Brain microvascular endothelial cell (primary cell): ENCODE data around the gene TTC22.

Experiments used
- DNase-seq: peaks from one replicate; pipeline ENCODE4 v3.0.0-alpha.2; 2020
- H3K27ac ChIP-seq: fragments of 250-450 bp; sonication (Bioruptor Pico); 2 replicates; pipeline ENCODE4 v1.5.1; 2020; ENCODE audit warnings: mild to moderate bottlenecking, moderate library complexity
- H3K27me3 ChIP-seq: fragments of 250-450 bp; sonication (Bioruptor Pico); replicated peaks from 2 replicates; pipeline ENCODE4 v1.5.1; 2020; ENCODE audit warnings: mild to moderate bottlenecking
- H3K36me3 ChIP-seq: fragments of 250-450 bp; sonication (Bioruptor Pico); replicated peaks from 2 replicates; pipeline ENCODE4 v1.5.1; 2020; ENCODE audit warnings: mild to moderate bottlenecking
- H3K4me3 ChIP-seq: 2 replicates; pipeline ENCODE4 v1.5.1; 2011; ENCODE audit warnings: low read depth, mild to moderate bottlenecking, control low read depth, low read length, moderate library complexity
- in situ Hi-C: cut with HindIII; loops from 2 replicates; pipeline ENCODE4 v1.10.0; 2017; ENCODE audit warnings: low sequenced_read_pairs, low pct_ligation_motif_present
- TF ChIP-seq, protein P1 (sequence below): IDR thresholded peaks from 2 replicates; pipeline ENCODE4 v1.5.1; 2011; ENCODE audit warnings: low read depth, mild to moderate bottlenecking, moderate library complexity, low read length, control low read depth, inconsistent platforms; ENCODE audit errors: missing control alignments

Gene TTC22

DNA sequence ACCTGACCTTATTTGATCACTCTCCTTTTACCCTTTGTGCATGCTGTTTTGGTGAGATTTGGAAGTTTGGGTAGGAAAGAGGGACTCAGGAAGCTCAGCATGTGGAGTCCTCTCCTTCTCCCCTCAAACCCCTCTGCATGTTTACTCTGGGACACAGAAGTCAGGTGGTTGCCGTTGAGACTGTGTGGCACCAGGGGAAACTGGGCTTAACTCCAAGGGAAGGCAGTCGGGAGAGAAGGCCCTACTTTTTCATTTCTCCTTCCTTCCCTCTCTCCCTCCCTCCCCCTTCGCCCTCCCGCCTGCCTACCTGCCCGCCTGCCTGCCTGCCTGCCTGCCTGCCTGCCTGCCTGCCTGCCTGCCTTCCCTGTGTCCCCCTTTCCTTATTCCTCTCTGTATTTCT, 34.8 kb upstream of the TTC22 start:
- in situ Hi-C loops = no loop called here
- DNase-seq = no peak
- no peaks in the 10 kb centered on the region for H3K36me3 ChIP-seq
- no peak overlapping the region for H3K27ac ChIP-seq
- no peaks in the 10 kb centered on the region for H3K27me3 ChIP-seq
- H3K4me3 ChIP-seq = no peak overlapping the region
- TF ChIP-seq, protein P1, sequence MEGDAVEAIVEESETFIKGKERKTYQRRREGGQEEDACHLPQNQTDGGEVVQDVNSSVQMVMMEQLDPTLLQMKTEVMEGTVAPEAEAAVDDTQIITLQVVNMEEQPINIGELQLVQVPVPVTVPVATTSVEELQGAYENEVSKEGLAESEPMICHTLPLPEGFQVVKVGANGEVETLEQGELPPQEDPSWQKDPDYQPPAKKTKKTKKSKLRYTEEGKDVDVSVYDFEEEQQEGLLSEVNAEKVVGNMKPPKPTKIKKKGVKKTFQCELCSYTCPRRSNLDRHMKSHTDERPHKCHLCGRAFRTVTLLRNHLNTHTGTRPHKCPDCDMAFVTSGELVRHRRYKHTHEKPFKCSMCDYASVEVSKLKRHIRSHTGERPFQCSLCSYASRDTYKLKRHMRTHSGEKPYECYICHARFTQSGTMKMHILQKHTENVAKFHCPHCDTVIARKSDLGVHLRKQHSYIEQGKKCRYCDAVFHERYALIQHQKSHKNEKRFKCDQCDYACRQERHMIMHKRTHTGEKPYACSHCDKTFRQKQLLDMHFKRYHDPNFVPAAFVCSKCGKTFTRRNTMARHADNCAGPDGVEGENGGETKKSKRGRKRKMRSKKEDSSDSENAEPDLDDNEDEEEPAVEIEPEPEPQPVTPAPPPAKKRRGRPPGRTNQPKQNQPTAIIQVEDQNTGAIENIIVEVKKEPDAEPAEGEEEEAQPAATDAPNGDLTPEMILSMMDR = no peak

- DNase-seq = no peak
- H3K27me3 ChIP-seq = no peaks in the 10 kb centered on the region
- in situ Hi-C loops = no loop called here
- H3K4me3 ChIP-seq = no peak overlapping the region
- H3K27ac ChIP-seq = no peak overlapping the region
- no peaks in the 10 kb centered on the region for H3K36me3 ChIP-seq
- TF ChIP-seq, protein P1 = no peak
These were observed 34.2 kb upstream of the TTC22 start for GRCh38 chr1:54835131-54835898.

- Histone ChIP-seq H3K27me3 (no peaks in the 10 kb centered on the region), H3K36me3 (no peaks in the 10 kb centered on the region), H3K27ac (no peak overlapping the region), H3K4me3 (no peak overlapping the region)
- TF ChIP-seq, protein P1 = no peak
- in situ Hi-C loops = no loop called here
- no peak for DNase-seq
These were observed 33.0 kb upstream of the TTC22 start for GRCh38 chr1:54834007-54834541.

DNA sequence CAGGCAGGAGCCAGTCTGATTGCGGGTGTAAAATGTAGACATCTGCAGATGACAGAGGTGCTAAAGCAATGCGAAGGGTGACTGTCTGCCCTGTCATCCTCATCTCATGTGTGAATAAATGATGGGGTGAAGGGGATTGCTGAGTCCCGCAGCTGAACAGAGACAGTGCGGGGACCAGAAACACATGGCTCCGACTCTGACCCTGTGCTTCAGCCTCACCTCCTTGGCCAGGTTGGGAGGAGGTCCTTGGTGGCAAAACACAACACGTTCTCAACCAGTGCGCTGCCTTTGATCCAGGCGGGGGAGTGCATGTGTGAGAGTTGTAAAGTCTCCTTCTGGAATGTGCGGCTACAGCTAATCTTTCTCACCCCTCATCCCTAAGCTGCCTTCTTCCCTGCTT, 32.0 kb upstream of the TTC22 start:
- Histone ChIP-seq H3K36me3 (no peaks in the 10 kb centered on the region), H3K27me3 (no peaks in the 10 kb centered on the region), H3K27ac (no peak overlapping the region), H3K4me3 (no peak overlapping the region)
- TF ChIP-seq, protein P1 = no peak
- in situ Hi-C loops = no loop called here
- DNase-seq = no peak

- in situ Hi-C loops = no loop called here
- H3K27ac ChIP-seq = no peak overlapping the region
- H3K4me3 ChIP-seq = no peak overlapping the region
- TF ChIP-seq, protein P1 = no peak
- DNase-seq = no peak
- no peaks in the 10 kb centered on the region for H3K36me3 ChIP-seq
- H3K27me3 ChIP-seq = no peaks in the 10 kb centered on the region
These were observed 25.2 kb upstream of the TTC22 start for GRCh38 chr1:54826226-54826816.
